Activated naive CD8-positive, alpha-beta T cell treated with anti-CD3 and anti-CD28 coated beads, Interleukin-2, amount 10 ng/mL, durations not matched to agents 7 days and 5 days (primary cell): ENCODE results near the gene NTSR1. TPM values are rescaled to one million over a fixed set of nuclear protein-coding genes. Genes with fewer than 3 reads are reported as not detected.

Experiments used
- ATAC-seq: fragments of 150-1000 bp; cut with Tn5 transposase; one replicate; pipeline ENCODE4 v1.10.0; 2021; ENCODE audit warnings: low read depth, moderate library complexity
- POLR2A ChIA-PET: fragments of 350-600 bp; sonication (Branson Sonifier 250); formaldehyde crosslinking; loops from one replicate; lab custom pipeline; 2021; ENCODE audit warnings: antibody characterized with exemption; lab: Charles Lee
- DNase-seq: peaks from one replicate; pipeline ENCODE4 v3.0.0; 2021
- H3K27ac Mint-ChIP-seq: one replicate; pipeline ENCODE4 v1.8.0; 2022; ENCODE audit warnings: mild to moderate bottlenecking, mixed read lengths
- H3K27me3 Mint-ChIP-seq: one replicate; pipeline ENCODE4 v1.8.0; 2022; ENCODE audit warnings: mild to moderate bottlenecking, moderate library complexity, mixed read lengths
- H3K36me3 Mint-ChIP-seq: one replicate; pipeline ENCODE4 v1.8.0; 2021; ENCODE audit warnings: mild to moderate bottlenecking, mixed read lengths
- H3K4me1 Mint-ChIP-seq: one replicate; pipeline ENCODE4 v1.8.0; 2021; ENCODE audit warnings: mixed read lengths
- H3K4me3 Mint-ChIP-seq: one replicate; pipeline ENCODE4 v1.8.0; 2022; ENCODE audit warnings: mild to moderate bottlenecking, moderate library complexity, mixed read lengths
- H3K9me3 Mint-ChIP-seq: one replicate; pipeline ENCODE4 v1.8.0; 2021; ENCODE audit warnings: mixed read lengths
- total RNA-seq, 2 experiments: library from RNA; stranded (reverse); gene quantifications; one replicate each; pipeline ENCODE4 v1.2.3, GENCODE V29; 2021

The NTSR1 gene
- total RNA-seq, 2 experiments from 2014 or later = 0.33 to 0.37 TPM

- ATAC-seq = no peak
- Mint-ChIP-seq H3K4me3 (no peak overlapping the region), H3K9me3 (no peaks in the 10 kb centered on the region), H3K4me1 (peaks cover 10% of the 10 kb centered on the region), H3K27me3 (peaks cover 34% of the 10 kb centered on the region), H3K36me3 (no peaks in the 10 kb centered on the region), H3K27ac (no peak overlapping the region)
- DNase-seq = no peak
- POLR2A ChIA-PET = no interaction called here
These were observed 4.0 kb downstream of the NTSR1 start for GRCh38 chr20:62712606-62713005.

GRCh38 chr20:62714006-62714405, 5.4 kb downstream of the NTSR1 start:
- peaks cover 29% of the 10 kb centered on the region for H3K27me3 Mint-ChIP-seq
- peaks cover under 1% of the 10 kb centered on the region for H3K9me3 Mint-ChIP-seq
- POLR2A ChIA-PET = interaction anchor here (1.3 kb wide), 1 partner anchor 80 kb away, joined by 3 read pairs; no protein-coding TSS in a partner anchor
- no peak overlapping the region for H3K27ac Mint-ChIP-seq
- no peak overlapping the region for H3K4me3 Mint-ChIP-seq
- H3K4me1 Mint-ChIP-seq = peaks cover 10% of the 10 kb centered on the region
- DNase-seq (no peak), ATAC-seq (no peak)
- H3K36me3 Mint-ChIP-seq = no peaks in the 10 kb centered on the region

GRCh38 chr20:62714799-62715198, 6.2 kb downstream of the NTSR1 start:
- Mint-ChIP-seq H3K9me3 (peaks cover 8% of the 10 kb centered on the region), H3K36me3 (peaks cover 4% of the 10 kb centered on the region), H3K27me3 (peaks cover 29% of the 10 kb centered on the region), H3K27ac (no peak overlapping the region), H3K4me1 (peaks cover 10% of the 10 kb centered on the region), H3K4me3 (peak overlapping the region; percentile 39)
- DNase-seq (no peak), ATAC-seq (no peak)
- POLR2A ChIA-PET = interaction anchor here (1.1 to 1.3 kb wide), 2 partner anchors 80 to 91 kb away, joined by 3 read pairs; no protein-coding TSS in a partner anchor

- Mint-ChIP-seq H3K4me1 (peaks cover 10% of the 10 kb centered on the region), H3K4me3 (peak overlapping the region; percentile 39), H3K36me3 (peaks cover 4% of the 10 kb centered on the region), H3K27ac (no peak overlapping the region), H3K9me3 (peaks cover 9% of the 10 kb centered on the region), H3K27me3 (peaks cover 25% of the 10 kb centered on the region)
- ATAC-seq = no peak
- DNase-seq = no peak
- POLR2A ChIA-PET = interaction anchor here (1.1 to 1.3 kb wide), 2 partner anchors 79 to 91 kb away, joined by 3 read pairs; no protein-coding TSS in a partner anchor
These were observed 6.6 kb downstream of the NTSR1 start for GRCh38 chr20:62715201-62715600.

- H3K9me3 Mint-ChIP-seq = peaks cover 13% of the 10 kb centered on the region
- peaks cover 11% of the 10 kb centered on the region for H3K4me1 Mint-ChIP-seq
- H3K27ac Mint-ChIP-seq = peak overlapping the region; percentile 87
- peak overlapping the region; percentile 44 for H3K4me3 Mint-ChIP-seq
- DNase-seq (no peak), ATAC-seq (peak; percentile 92)
- H3K36me3 Mint-ChIP-seq = peaks cover 7% of the 10 kb centered on the region
- peaks cover 20% of the 10 kb centered on the region for H3K27me3 Mint-ChIP-seq
- POLR2A ChIA-PET = interaction anchor here (0.5 to 1.1 kb wide), 2 partner anchors 80 to 95 kb away, joined by 3 to 4 read pairs; partner anchors contain the start of gene MRGBP
These were observed 7.7 kb downstream of the NTSR1 start for GRCh38 chr20:62716198-62716940.

GRCh38 chr20:62716941-62717310, 8.3 kb downstream of the NTSR1 start:
- no peak for ATAC-seq
- H3K4me1 Mint-ChIP-seq = peaks cover 16% of the 10 kb centered on the region
- peak overlapping the region; percentile 10 for H3K4me3 Mint-ChIP-seq
- H3K9me3 Mint-ChIP-seq = peaks cover 18% of the 10 kb centered on the region
- no peak for DNase-seq
- peaks cover 22% of the 10 kb centered on the region for H3K27me3 Mint-ChIP-seq
- POLR2A ChIA-PET = interaction anchor here (0.5 to 1.1 kb wide), 2 partner anchors 79 to 95 kb away, joined by 3 to 4 read pairs; partner anchors contain the start of gene MRGBP
- no peak overlapping the region for H3K27ac Mint-ChIP-seq
- H3K36me3 Mint-ChIP-seq = peaks cover 11% of the 10 kb centered on the region

GRCh38 chr20:62717933-62718332, 9.3 kb downstream of the NTSR1 start:
- Mint-ChIP-seq H3K27ac (no peak overlapping the region), H3K4me3 (no peak overlapping the region), H3K36me3 (peaks cover 12% of the 10 kb centered on the region), H3K27me3 (peaks cover 29% of the 10 kb centered on the region), H3K4me1 (peaks cover 16% of the 10 kb centered on the region), H3K9me3 (peaks cover 22% of the 10 kb centered on the region)
- DNase-seq = no peak
- ATAC-seq = no peak
- POLR2A ChIA-PET = interaction anchor here (1.3 kb wide), 1 partner anchor 10 kb away, joined by 3 read pairs; no protein-coding TSS in a partner anchor

- ATAC-seq (no peak), DNase-seq (no peak)
- no peak overlapping the region for H3K4me3 Mint-ChIP-seq
- H3K27ac Mint-ChIP-seq = no peak overlapping the region
- POLR2A ChIA-PET = interaction anchor here (1.3 kb wide), 1 partner anchor 10 kb away, joined by 3 read pairs; no protein-coding TSS in a partner anchor
- H3K27me3 Mint-ChIP-seq = peaks cover 24% of the 10 kb centered on the region
- H3K9me3 Mint-ChIP-seq = peaks cover 22% of the 10 kb centered on the region
- peaks cover 16% of the 10 kb centered on the region for H3K4me1 Mint-ChIP-seq
- peaks cover 12% of the 10 kb centered on the region for H3K36me3 Mint-ChIP-seq
These were observed 9.9 kb downstream of the NTSR1 start for GRCh38 chr20:62718546-62718945.

GRCh38 chr20:62719250-62719935, 10.8 kb downstream of the NTSR1 start:
- ATAC-seq (no peak), DNase-seq (no peak)
- Mint-ChIP-seq H3K9me3 (peaks cover 22% of the 10 kb centered on the region), H3K4me3 (no peak overlapping the region), H3K27me3 (peaks cover 20% of the 10 kb centered on the region), H3K36me3 (peaks cover 12% of the 10 kb centered on the region), H3K4me1 (peaks cover 16% of the 10 kb centered on the region), H3K27ac (no peak overlapping the region)
- POLR2A ChIA-PET = interaction anchor here (1.3 kb wide), 1 partner anchor 9 kb away, joined by 3 read pairs; no protein-coding TSS in a partner anchor

GRCh38 chr20:62721511-62722370, 13.1 kb downstream of the NTSR1 start:
- Mint-ChIP-seq H3K4me3 (no peak overlapping the region), H3K27me3 (peaks cover 24% of the 10 kb centered on the region), H3K27ac (peak overlapping the region; percentile 19), H3K4me1 (peaks cover 6% of the 10 kb centered on the region), H3K9me3 (peaks cover 22% of the 10 kb centered on the region), H3K36me3 (peaks cover 12% of the 10 kb centered on the region)
- DNase-seq (no peak), ATAC-seq (peak; percentile 49)
- POLR2A ChIA-PET = interaction anchor here (1.9 kb wide), 1 partner anchor 18 kb away, joined by 8 read pairs; no protein-coding TSS in a partner anchor

- POLR2A ChIA-PET = interaction anchor here (1.9 kb wide), 1 partner anchor 17 kb away, joined by 8 read pairs; no protein-coding TSS in a partner anchor
- peaks cover 22% of the 10 kb centered on the region for H3K9me3 Mint-ChIP-seq
- no peak for DNase-seq
- H3K4me1 Mint-ChIP-seq = peaks cover 8% of the 10 kb centered on the region
- H3K27me3 Mint-ChIP-seq = peaks cover 24% of the 10 kb centered on the region
- ATAC-seq = no peak
- no peak overlapping the region for H3K27ac Mint-ChIP-seq
- peaks cover 12% of the 10 kb centered on the region for H3K36me3 Mint-ChIP-seq
- H3K4me3 Mint-ChIP-seq = no peak overlapping the region
These were observed 14.0 kb downstream of the NTSR1 start for GRCh38 chr20:62722627-62723026.

- DNase-seq = no peak
- Mint-ChIP-seq H3K9me3 (peaks cover 22% of the 10 kb centered on the region), H3K27me3 (peaks cover 23% of the 10 kb centered on the region), H3K27ac (no peak overlapping the region), H3K36me3 (peaks cover 12% of the 10 kb centered on the region), H3K4me3 (no peak overlapping the region), H3K4me1 (peaks cover 10% of the 10 kb centered on the region)
- ATAC-seq = no peak
- POLR2A ChIA-PET = interaction anchor here (1.9 kb wide), 1 partner anchor 17 kb away, joined by 8 read pairs; no protein-coding TSS in a partner anchor
These were observed 14.7 kb downstream of the NTSR1 start for GRCh38 chr20:62723351-62723750.
